ENCODE measurements around the gene DPEP3.

The DPEP3 gene

GRCh38 chr16:67932462-67932840 is 47.8 kb downstream of the DPEP3 start:
- peaks cover 15% of the 10 kb centered on the region for H3K79me2 ChIP-seq (ENCODE audit: insufficient read depth, low read length)
- no peaks in the 10 kb centered on the region for H3K27me3 ChIP-seq (ENCODE audit: low read length)
- no peak overlapping the region for H3K27ac ChIP-seq (ENCODE audit: low read depth, low read length)
- H3K36me3 ChIP-seq (ENCODE audit: low read length), result no peaks in the 10 kb centered on the region
- no peak for TF ChIP-seq CTCF (IDR thresholded peaks at IDR 0.05; ENCODE audit: insufficient read depth, low read length, poor library complexity, severe bottlenecking)
- no peak for TF ChIP-seq EZH2phosphoT487 (conservative IDR thresholded peaks at IDR 0.05; ENCODE audit: low read length)
- H3K9ac ChIP-seq (ENCODE audit: low read length), result no peak overlapping the region
- no peak overlapping the region for H3K4me2 ChIP-seq (ENCODE audit: low read depth, low read length, poor library complexity, severe bottlenecking)
- H3K4me3 ChIP-seq (ENCODE audit: insufficient read depth, low read length, poor library complexity, severe bottlenecking), result no peak overlapping the region
- no peak overlapping the region for H2AFZ ChIP-seq (ENCODE audit: low read depth, low read length, severe bottlenecking)
- peaks cover 4% of the 10 kb centered on the region for H3F3A ChIP-seq (ENCODE audit: insufficient read depth)
- H4K20me1 ChIP-seq (ENCODE audit: low read depth, low read length), result no peaks in the 10 kb centered on the region
- no peaks in the 10 kb centered on the region for H3K9me3 ChIP-seq (ENCODE audit: insufficient read depth, low read length)
- no peaks in the 10 kb centered on the region for H3K9me2 ChIP-seq (replicated peaks; ENCODE audit: insufficient read depth, low read length)

- H3K27me3 ChIP-seq (ENCODE audit: low read length), result no peaks in the 10 kb centered on the region
- no peak for TF ChIP-seq EZH2phosphoT487 (conservative IDR thresholded peaks at IDR 0.05; ENCODE audit: low read length)
- TF ChIP-seq CTCF (IDR thresholded peaks at IDR 0.05; ENCODE audit: insufficient read depth, low read length, poor library complexity, severe bottlenecking), result no peak
Measured at GRCh38 chr16:67931712-67932461, 48.4 kb downstream of the DPEP3 start, which contains the start of gene CTRL. TSS of gene CTRL (minus strand) at chr16:67931862. CDS start at chr16:67931852, 10 bp downstream.

GRCh38 chr16:67930678-67931211 is 49.6 kb downstream of the DPEP3 start:
- H3K27ac ChIP-seq (ENCODE audit: low read depth, low read length), result no peak overlapping the region
- no peaks in the 10 kb centered on the region; the same call in 1 of the 2 replicates for H4K20me1 ChIP-seq (ENCODE audit: low read depth, low read length)
- H3K4me2 ChIP-seq (ENCODE audit: low read depth, low read length, poor library complexity, severe bottlenecking), result no peak overlapping the region
- no peak overlapping the region for H3K4me3 ChIP-seq (ENCODE audit: insufficient read depth, low read length, poor library complexity, severe bottlenecking)
- no peaks in the 10 kb centered on the region for H3K36me3 ChIP-seq (ENCODE audit: low read length)
- H3F3A ChIP-seq (ENCODE audit: insufficient read depth), result no peaks in the 10 kb centered on the region
- no peaks in the 10 kb centered on the region for H3K9me3 ChIP-seq (ENCODE audit: insufficient read depth, low read length)
- no peak overlapping the region for H2AFZ ChIP-seq (ENCODE audit: low read depth, low read length, severe bottlenecking)
- H3K27me3 ChIP-seq (ENCODE audit: low read length), result no peaks in the 10 kb centered on the region
- H3K9me2 ChIP-seq (replicated peaks; ENCODE audit: insufficient read depth, low read length), result no peaks in the 10 kb centered on the region
- H3K79me2 ChIP-seq (ENCODE audit: insufficient read depth, low read length), result peaks cover 9% of the 10 kb centered on the region
- H3K9ac ChIP-seq (ENCODE audit: low read length), result no peak overlapping the region
- TF ChIP-seq CTCF (IDR thresholded peaks at IDR 0.05; ENCODE audit: insufficient read depth, low read length, poor library complexity, severe bottlenecking) (no peak), EZH2phosphoT487 (conservative IDR thresholded peaks at IDR 0.05; ENCODE audit: low read length) (no peak)

More at GRCh38 chr16:67931712-67932461, 48.4 kb downstream of the DPEP3 start, which contains the start of gene CTRL:
- H3K9ac ChIP-seq (ENCODE audit: low read length), result no peak within 1 kb of the TSS
- no peaks in the 10 kb centered on the region for H3K9me2 ChIP-seq (replicated peaks; ENCODE audit: insufficient read depth, low read length)
- no peak within 1 kb of the TSS for H3K4me3 ChIP-seq (ENCODE audit: insufficient read depth, low read length, poor library complexity, severe bottlenecking)
- H3K27ac ChIP-seq (ENCODE audit: low read depth, low read length), result no peak within 1 kb of the TSS
- peaks cover 1% of the 10 kb centered on the region for H3F3A ChIP-seq (ENCODE audit: insufficient read depth)
- H3K79me2 ChIP-seq (ENCODE audit: insufficient read depth, low read length), result peaks cover 10% of the 10 kb centered on the region
- no peak within 1 kb of the TSS for H3K4me2 ChIP-seq (ENCODE audit: low read depth, low read length, poor library complexity, severe bottlenecking)
- no peaks in the 10 kb centered on the region for H4K20me1 ChIP-seq (ENCODE audit: low read depth, low read length)
- H3K9me3 ChIP-seq (ENCODE audit: insufficient read depth, low read length), result no peaks in the 10 kb centered on the region
- H2AFZ ChIP-seq (ENCODE audit: low read depth, low read length, severe bottlenecking), result no peak within 1 kb of the TSS
- no peaks in the 10 kb centered on the region for H3K36me3 ChIP-seq (ENCODE audit: low read length)
